ENCODE results near the gene EPB41. TPM values are rescaled to one million over a fixed set of nuclear protein-coding genes. Genes with fewer than 3 reads are reported as not detected.
A peak's percentile ranks its signal among the peaks of the same experiment; 100 is the strongest.

EPB41 gene
- total and polyA plus RNA-seq, 12 donors, result 6.6 to 49.5 (median 30.3) TPM

- Histone ChIP-seq H3K27ac (peak overlapping the region in 1 of 5 donors; percentile 52), H3K36me3 (replicated peaks in 1 of 2) (no peaks in the 10 kb centered on the region), H3K27me3 (no peaks in the 10 kb centered on the region), H3K4me1 (replicated peaks in 1 of 2) (peaks cover 0 to 35% of the 10 kb centered on the region in 2 donors), H3K9me3 (replicated peaks in 1 of 3) (no peaks in the 10 kb centered on the region), H3K4me3 (peak overlapping the region in 1 of 4 donors; percentile 30)
- TF ChIP-seq POLR2A (IDR thresholded peaks at IDR 0.05) (no peak), CTCF (IDR thresholded peaks at IDR 0.05) (no peak)
- WGBS, 4 donors, result 59 to 74% (median 66%) methylated on average over 3 of the region's 3 CpGs
- DNase-seq, result no peak
- intact Hi-C loops (cut with DNase I), result no loop called here
Observed at GRCh38 chr1:28927266-28927647, 12.9 kb downstream of the EPB41 start.

- Histone ChIP-seq H3K27me3 (no peaks in the 10 kb centered on the region), H3K36me3 (replicated peaks in 1 of 2) (no peaks in the 10 kb centered on the region), H3K27ac (peak overlapping the region in 2 of 5 donors; percentile 16 to 52), H3K4me1 (replicated peaks in 1 of 2) (peaks cover 0 to 37% of the 10 kb centered on the region in 2 donors), H3K9me3 (replicated peaks in 1 of 3) (no peaks in the 10 kb centered on the region), H3K4me3 (no peak overlapping the region)
- intact Hi-C loops (cut with DNase I), result no loop called here
- no peak for DNase-seq
- WGBS, 4 donors, result 40 to 51% (median 47%) methylated on average over 1 of the region's 1 CpG
- no peak for TF ChIP-seq CTCF (IDR thresholded peaks at IDR 0.05)
- TF ChIP-seq POLR2A (IDR thresholded peaks at IDR 0.05), result no peak
Observed at GRCh38 chr1:28927648-28928313, 13.4 kb downstream of the EPB41 start.

- no peak for DNase-seq
- no peaks in the 10 kb centered on the region for H3K36me3 ChIP-seq (replicated peaks in 1 of 2)
- no peak overlapping the region for H3K4me3 ChIP-seq
- 55 to 67% (median 64%) methylated on average over 2 of the region's 2 CpGs for WGBS, 4 donors
- H3K27me3 ChIP-seq, result no peaks in the 10 kb centered on the region
- peak overlapping the region in 2 of 5 donors; percentile 16 to 52 for H3K27ac ChIP-seq
- intact Hi-C loops (cut with DNase I), result no loop called here
- H3K9me3 ChIP-seq (replicated peaks in 1 of 3), result no peaks in the 10 kb centered on the region
- peaks cover 0 to 40% of the 10 kb centered on the region in 2 donors for H3K4me1 ChIP-seq (replicated peaks in 1 of 2)
- TF ChIP-seq POLR2A (IDR thresholded peaks at IDR 0.05) (no peak), CTCF (IDR thresholded peaks at IDR 0.05) (no peak)
Observed at GRCh38 chr1:28928314-28928941, 14.1 kb downstream of the EPB41 start.

- TF ChIP-seq POLR2A (IDR thresholded peaks at IDR 0.05), result no peak
- no peak for TF ChIP-seq CTCF (IDR thresholded peaks at IDR 0.05)
- Histone ChIP-seq H3K36me3 (replicated peaks in 1 of 2) (no peaks in the 10 kb centered on the region), H3K4me3 (no peak overlapping the region), H3K4me1 (replicated peaks in 1 of 2) (peaks cover 0 to 18% of the 10 kb centered on the region in 2 donors), H3K27me3 (no peaks in the 10 kb centered on the region), H3K27ac (no peak overlapping the region), H3K9me3 (replicated peaks in 1 of 3) (no peaks in the 10 kb centered on the region)
- intact Hi-C loops (cut with DNase I), result no loop called here
- WGBS, 4 donors, result 91 to 95% (median 94%) methylated on average over 2 of the region's 2 CpGs
- no peak for DNase-seq
Observed at GRCh38 chr1:28933277-28933676, 18.9 kb downstream of the EPB41 start.
